Activated T-helper 1 cell treated with anti-CD3 and anti-CD28 coated beads, Interleukin-12 subunit alpha, Interleukin-12 subunit beta, Interleukin-2, Interleukin-4 antibody, amounts not matched to agents 30 ng/mL and 10 ng/mL and 1 ng/mL, durations not matched to agents 14 hours and 24 hours and 36 hours (primary cell): ENCODE measurements around the gene SPHK2. TPM values are rescaled to one million over a fixed set of nuclear protein-coding genes. Genes with fewer than 3 reads are reported as not detected.
A peak's percentile ranks its signal among the peaks of the same experiment; 100 is the strongest.
"Not testable (repeated sequence)": the region's sequence is repeated elsewhere in the genome, so short reads cannot be mapped to it uniquely, and the experiment has no call there.

Experiments used
- DNase-seq: peaks from one replicate; pipeline ENCODE4 v3.0.0; 2021; ENCODE audit warnings: low spot score
- H3K27ac Mint-ChIP-seq: one replicate; pipeline ENCODE4 v1.8.0; 2021; ENCODE audit warnings: mild to moderate bottlenecking, mixed read lengths
- H3K27me3 Mint-ChIP-seq: one replicate; pipeline ENCODE4 v1.8.0; 2022; ENCODE audit warnings: mild to moderate bottlenecking, moderate library complexity, mixed read lengths; ENCODE audit not compliant: insufficient read depth
- H3K36me3 Mint-ChIP-seq: one replicate; pipeline ENCODE4 v1.8.0; 2021; ENCODE audit warnings: low read depth, mixed read lengths
- H3K4me1 Mint-ChIP-seq: one replicate; pipeline ENCODE4 v1.8.0; 2021; ENCODE audit warnings: low read depth, mixed read lengths
- H3K4me3 Mint-ChIP-seq: one replicate; pipeline ENCODE4 v1.8.0; 2021; ENCODE audit warnings: mild to moderate bottlenecking, moderate library complexity, mixed read lengths
- H3K9me3 Mint-ChIP-seq: one replicate; pipeline ENCODE4 v1.8.0; 2021; ENCODE audit warnings: mixed read lengths
- intact Hi-C: fragments of 100-400 bp; cut with micrococcal nuclease; formaldehyde crosslinking; loops from one replicate; pipeline ENCODE4 v1.15.1; 2024
- total RNA-seq: library from RNA; stranded (reverse); gene quantifications from 2 replicates; pipeline ENCODE4 v1.2.3, GENCODE V29; 2022

The SPHK2 gene
- total RNA-seq, 1 donor from 2014 or later = 44.1 TPM

DNA sequence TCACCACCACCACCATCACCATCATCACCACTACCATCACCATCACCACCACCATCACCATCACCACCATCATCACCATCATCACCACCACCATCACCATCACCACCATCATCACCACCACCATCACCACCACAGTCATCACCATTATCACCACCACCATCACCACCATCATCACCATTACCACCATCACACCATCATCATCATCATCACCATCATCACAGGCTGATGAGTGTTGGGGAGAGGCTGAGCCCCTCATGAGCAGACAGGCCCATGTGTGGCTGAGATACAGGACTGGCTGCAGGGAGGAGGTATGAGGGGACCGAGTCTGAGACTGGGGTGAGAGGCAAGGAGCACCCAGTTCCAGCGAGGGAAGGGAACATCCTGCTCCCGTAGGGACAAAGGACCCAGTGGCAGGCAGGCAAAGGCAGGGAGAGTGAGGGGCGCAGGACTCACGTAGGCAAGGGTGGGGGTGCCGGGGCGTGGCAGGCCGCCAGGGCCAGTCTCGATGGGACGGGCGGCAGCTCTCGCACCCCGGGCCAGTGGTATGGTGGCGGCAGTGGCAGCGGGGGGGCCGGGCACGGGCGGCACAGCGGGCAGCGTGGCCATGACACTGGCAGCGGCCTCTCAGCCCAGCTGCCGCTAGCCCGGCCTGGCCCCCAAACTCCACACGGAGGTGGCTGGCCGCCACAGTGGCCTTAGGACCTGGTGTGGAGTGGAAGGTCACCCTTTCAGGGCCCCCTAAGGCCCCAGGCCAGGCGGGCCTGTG is 50.8 kb downstream of the SPHK2 start:
- Mint-ChIP-seq H3K27me3 (peaks cover 1% of the 10 kb centered on the region), H3K4me3 (no peak overlapping the region), H3K36me3 (no peaks in the 10 kb centered on the region), H3K4me1 (peaks cover 2% of the 10 kb centered on the region), H3K9me3 (no peaks in the 10 kb centered on the region), H3K27ac (no peak overlapping the region)
- no peak for DNase-seq
- intact Hi-C loops = no loop called here

DNA sequence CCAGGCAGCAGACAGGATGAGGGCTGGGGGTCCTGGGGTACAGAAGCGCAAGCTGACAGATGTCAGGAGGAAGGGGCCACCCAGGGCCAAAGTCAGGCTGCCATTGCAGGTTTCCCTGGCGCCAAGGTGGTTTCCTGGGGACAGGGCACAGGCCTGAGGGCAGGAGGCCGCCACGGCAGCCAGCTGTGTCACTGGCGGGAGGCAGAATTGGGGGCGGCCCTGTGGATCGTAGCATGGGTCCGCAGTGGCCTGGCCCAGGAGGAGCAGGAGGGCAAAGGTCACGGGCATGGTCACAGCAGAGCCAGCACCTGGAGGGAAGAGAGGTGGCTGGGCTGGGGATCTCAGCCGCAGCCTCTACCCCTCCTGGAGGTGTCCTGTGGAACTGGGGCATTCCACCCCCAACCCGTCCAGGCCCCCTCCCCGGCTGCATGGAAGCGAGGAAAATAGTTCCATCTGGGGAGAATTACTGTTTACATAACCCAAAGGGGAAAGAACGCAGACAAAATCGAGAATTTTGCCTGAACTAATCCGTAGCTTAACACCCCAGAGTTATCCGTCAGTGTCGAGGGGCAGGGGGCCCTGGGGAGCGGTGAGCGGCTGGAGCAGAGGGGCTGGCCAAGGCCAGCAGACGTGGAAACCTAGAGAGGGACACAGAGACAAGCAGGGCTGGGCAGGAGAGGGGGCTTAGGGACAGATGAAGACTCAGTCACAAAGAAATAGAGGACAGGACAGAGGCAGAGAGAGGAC is 51.6 kb downstream of the SPHK2 start:
- Mint-ChIP-seq H3K36me3 (no peaks in the 10 kb centered on the region), H3K4me3 (no peak overlapping the region), H3K27me3 (peaks cover 3% of the 10 kb centered on the region), H3K4me1 (peaks cover 8% of the 10 kb centered on the region), H3K9me3 (no peaks in the 10 kb centered on the region), H3K27ac (no peak overlapping the region)
- intact Hi-C loops = no loop called here
- DNase-seq = no peak

DNA sequence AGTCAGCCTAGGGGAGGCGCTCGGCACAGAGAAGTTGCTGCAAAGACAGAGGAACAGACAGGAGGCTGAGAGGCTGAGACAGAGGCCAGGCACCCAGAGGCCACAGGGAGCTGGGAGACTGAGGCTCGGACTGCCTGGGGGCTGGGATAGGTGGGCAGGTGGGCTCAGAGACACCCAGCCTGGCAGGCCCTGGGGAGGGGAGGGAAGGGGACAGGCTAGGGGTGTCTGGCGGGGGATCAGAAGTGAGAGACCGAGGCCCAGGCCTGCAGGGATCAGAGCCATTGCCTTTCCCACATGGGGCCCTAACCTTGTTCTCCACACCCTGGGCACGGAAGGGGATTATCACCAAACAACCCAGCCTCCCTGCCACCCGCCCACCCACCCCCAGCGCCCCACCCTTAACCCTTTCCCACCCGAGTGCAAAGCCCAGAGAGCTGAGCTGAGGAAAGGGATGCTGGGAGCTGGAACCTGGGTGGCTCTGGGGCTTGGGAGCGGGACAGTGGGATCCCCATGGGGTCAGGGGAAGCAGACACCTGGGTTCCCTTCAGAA is 52.2 kb downstream of the SPHK2 start:
- DNase-seq = no peak
- H3K4me1 Mint-ChIP-seq = peaks cover 8% of the 10 kb centered on the region
- no peak overlapping the region for H3K27ac Mint-ChIP-seq
- H3K9me3 Mint-ChIP-seq = no peaks in the 10 kb centered on the region
- peaks cover 3% of the 10 kb centered on the region for H3K27me3 Mint-ChIP-seq
- H3K4me3 Mint-ChIP-seq = no peak overlapping the region
- intact Hi-C loops = no loop called here
- H3K36me3 Mint-ChIP-seq = no peaks in the 10 kb centered on the region

- Mint-ChIP-seq H3K4me3 (no peak within 1 kb of the TSS), H3K27me3 (peaks cover 4% of the 10 kb centered on the region), H3K4me1 (peaks cover 8% of the 10 kb centered on the region), H3K27ac (no peak within 1 kb of the TSS), H3K9me3 (no peaks in the 10 kb centered on the region), H3K36me3 (no peaks in the 10 kb centered on the region)
- no peak for DNase-seq
- intact Hi-C loops = no loop called here
Observed at GRCh38 chr19:48672994-48673393, 53.7 kb downstream of the SPHK2 start, which contains the start of gene NTN5. NTN5 (minus strand) TSS chr19:48673017; CDS start chr19:48670986, 2,031 bp downstream.

DNA sequence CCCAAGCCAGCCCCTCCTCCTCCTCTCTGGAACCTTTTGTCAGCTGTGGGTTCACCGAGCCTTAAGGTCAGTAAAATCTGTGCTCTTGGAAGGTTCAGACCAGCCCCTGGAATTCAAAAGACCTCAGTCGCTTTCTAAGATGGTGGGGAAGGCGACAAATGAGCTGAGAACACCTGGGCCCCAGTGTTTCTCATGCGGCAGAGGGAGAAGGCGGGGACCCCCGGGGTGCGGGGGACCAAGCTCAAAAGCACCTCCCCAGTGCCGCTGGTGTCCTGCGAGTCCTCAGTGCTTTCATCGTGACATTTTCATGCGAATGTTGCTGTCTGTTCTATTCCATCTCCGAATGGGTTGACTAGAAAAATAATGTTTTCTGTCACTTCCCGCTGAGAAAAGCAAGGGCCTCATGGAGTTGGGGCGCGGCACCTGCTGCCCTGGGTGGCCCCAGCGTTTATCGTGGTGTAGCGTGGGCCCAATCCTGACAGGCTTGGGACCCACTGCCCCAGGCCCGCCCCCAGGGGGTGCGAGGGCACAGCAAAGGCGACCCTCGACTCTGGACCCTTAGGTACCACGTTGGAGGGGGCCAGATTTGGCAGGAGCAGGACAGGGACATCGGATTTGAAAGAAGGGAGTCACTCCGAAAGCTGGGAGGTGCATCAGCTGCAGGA is 54.3 kb downstream of the SPHK2 start:
- Mint-ChIP-seq H3K27me3 (peaks cover 4% of the 10 kb centered on the region), H3K9me3 (no peaks in the 10 kb centered on the region), H3K4me3 (no peak overlapping the region), H3K4me1 (peaks cover 8% of the 10 kb centered on the region), H3K27ac (no peak overlapping the region), H3K36me3 (no peaks in the 10 kb centered on the region)
- intact Hi-C loops = loop anchor here (2.0 kb wide), 1 partner anchor 65 kb away; no protein-coding TSS in a partner anchor
- DNase-seq = no peak

DNA sequence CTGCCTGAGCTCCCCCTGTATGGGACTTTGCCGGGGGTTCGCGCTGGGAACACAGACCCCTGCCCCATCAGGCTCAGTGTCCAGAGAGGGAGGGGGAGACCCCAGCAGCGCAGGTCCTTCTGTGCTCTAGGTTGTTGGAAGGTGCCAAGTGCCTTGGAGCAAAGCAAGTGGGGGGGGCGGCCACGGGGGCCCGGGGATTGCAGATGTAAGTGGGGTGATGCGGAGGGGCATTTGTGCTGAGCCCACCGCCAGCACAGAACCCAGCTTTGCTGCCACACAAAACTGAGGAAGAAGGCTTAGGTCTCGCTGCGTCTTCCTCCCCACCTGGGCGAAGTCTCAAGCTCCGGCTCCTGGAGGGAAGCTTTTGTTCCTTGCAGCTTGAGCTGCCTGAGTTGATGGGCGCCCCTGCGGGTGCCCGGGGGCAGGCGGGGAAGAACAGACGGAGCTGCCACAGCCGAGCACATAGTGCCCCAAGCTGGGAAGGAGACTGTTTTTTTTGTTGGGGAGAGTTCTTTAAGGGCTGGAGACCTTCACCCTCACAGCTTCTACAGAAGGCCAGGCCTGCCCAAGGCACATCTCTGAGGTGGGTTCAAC is 55.0 kb downstream of the SPHK2 start:
- intact Hi-C loops = loop anchor here (2.0 kb wide), 1 partner anchor 64 kb away; no protein-coding TSS in a partner anchor
- Mint-ChIP-seq H3K4me3 (no peak overlapping the region), H3K36me3 (no peaks in the 10 kb centered on the region), H3K27me3 (peaks cover 4% of the 10 kb centered on the region), H3K4me1 (peaks cover 8% of the 10 kb centered on the region), H3K27ac (no peak overlapping the region), H3K9me3 (no peaks in the 10 kb centered on the region)
- DNase-seq = no peak

DNA sequence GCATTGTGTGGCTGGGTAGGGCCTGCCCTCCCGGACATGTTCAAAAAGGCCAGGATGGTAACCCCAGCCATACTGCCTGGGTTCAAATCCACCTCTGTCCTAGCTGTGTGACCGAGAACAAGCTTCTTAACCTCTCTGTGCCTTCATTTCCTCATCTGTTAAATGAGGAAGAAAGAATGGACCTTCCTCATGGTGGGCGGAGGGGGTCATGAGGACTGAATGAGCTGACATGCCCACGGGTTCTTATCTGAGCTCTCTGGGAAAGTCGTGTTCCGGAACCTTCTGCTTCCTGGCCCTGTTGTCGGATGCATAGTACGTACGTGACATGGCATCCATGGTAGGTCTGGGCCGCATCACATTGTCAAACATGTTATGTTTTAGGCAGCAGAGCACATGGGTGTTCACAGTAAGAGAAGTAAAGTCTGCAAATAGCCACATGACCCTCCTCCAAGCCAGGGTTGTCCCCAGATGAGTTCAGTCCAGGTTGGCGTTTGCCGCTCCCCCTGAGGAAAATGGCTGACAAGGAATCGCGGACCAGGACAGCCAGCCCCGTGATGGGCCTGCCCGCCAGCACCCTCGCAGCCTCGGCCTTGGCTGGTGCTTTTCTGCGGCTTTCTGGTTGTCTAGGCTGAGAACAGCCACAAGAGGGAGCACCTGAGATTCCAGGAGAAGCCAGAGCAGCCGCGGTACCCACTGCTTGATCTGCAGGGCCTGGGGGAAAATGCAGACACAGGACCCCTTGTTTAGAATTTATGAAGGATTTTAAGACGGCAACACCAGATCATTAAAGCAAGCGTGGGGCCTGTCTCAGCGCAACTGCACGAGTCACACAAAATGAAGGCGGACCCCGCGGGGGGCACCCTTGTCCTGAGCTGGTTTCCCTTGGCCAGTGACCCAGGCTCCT is 55.9 kb downstream of the SPHK2 start:
- no peaks in the 10 kb centered on the region for H3K36me3 Mint-ChIP-seq

DNA sequence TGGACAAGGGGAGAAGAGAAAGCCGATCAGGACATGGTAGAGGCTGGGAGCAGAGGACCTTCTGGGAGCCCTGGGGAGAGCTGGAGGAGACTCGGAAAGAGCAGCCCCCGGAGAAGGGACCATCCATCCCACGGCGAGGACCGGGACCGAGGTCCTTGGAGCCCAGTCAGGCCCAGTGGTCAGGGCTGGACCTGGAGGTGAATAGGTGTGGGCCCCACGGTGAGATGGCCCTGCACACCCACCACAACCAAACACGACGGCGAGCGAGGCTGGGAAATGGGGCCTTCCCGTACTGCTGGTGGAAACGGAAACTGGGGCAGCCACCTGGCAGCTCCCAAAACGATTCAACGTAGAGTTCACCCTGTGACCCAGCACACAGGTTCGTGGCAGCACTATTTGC is 57.2 kb downstream of the SPHK2 start:
- Mint-ChIP-seq H3K27ac (no peak overlapping the region), H3K36me3 (no peaks in the 10 kb centered on the region), H3K4me3 (no peak overlapping the region), H3K4me1 (peaks cover 8% of the 10 kb centered on the region), H3K9me3 (no peaks in the 10 kb centered on the region), H3K27me3 (peaks cover 4% of the 10 kb centered on the region)
- DNase-seq = no peak
- intact Hi-C loops = no loop called here

More for the DNA sequence above, 55.9 kb downstream of the SPHK2 start:
- Mint-ChIP-seq H3K9me3 (no peaks in the 10 kb centered on the region), H3K4me3 (no peak overlapping the region), H3K27me3 (peaks cover 4% of the 10 kb centered on the region), H3K4me1 (peaks cover 8% of the 10 kb centered on the region), H3K27ac (no peak overlapping the region)
- DNase-seq = peak; percentile 69
- intact Hi-C loops = loop anchor here (1.0 to 2.0 kb wide), 3 partner anchors 14 to 64 kb away; partner anchors contain the start of gene CA11

DNA sequence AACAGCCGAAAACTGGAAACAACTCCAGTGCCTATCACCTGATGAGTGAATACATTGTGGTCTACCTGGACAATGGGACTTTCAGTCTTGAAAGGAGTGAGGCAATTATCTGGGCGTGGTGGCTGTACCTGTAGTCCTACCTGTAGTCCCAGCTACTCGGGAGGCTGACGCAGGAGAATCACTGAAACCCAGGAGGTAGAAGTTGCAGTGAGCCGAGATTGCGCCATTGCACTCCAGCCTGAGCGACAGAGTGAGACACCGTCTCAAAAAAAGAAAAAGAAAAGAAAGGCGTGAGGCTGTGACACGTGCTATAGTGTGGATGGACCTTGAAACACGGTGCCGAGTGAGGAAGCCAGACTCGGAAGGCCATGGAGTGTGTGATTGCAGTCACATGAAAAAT is 57.6 kb downstream of the SPHK2 start:
- Mint-ChIP-seq H3K4me1 (peaks cover 8% of the 10 kb centered on the region), H3K9me3 (no peaks in the 10 kb centered on the region), H3K27ac (no peak overlapping the region), H3K4me3 (no peak overlapping the region), H3K36me3 (no peaks in the 10 kb centered on the region), H3K27me3 (peaks cover 4% of the 10 kb centered on the region)
- DNase-seq = no peak
- intact Hi-C loops = no loop called here

DNA sequence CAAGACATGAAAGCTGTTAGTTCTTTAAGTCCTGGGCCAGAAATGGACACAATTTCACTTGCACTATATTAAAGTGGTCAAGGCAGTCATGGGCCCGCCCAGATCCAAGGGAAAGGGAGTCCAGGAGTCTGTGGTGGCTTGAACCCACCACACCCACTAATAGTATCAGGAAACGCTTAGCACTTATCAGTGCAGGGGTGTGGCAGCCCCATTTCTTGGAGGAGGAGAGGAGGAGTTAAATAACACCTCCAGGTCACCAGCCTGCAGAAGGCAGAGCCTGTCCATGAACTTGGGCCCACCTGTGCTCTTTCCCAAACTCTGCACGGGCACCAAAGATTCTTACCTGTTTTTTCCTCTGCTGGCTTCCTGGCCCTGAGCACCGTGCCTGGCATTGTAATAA is 58.9 kb downstream of the SPHK2 start:
- Mint-ChIP-seq H3K36me3 (no peaks in the 10 kb centered on the region), H3K4me3 (no peak overlapping the region), H3K27me3 (peaks cover 4% of the 10 kb centered on the region), H3K9me3 (no peaks in the 10 kb centered on the region), H3K27ac (no peak overlapping the region), H3K4me1 (peaks cover 8% of the 10 kb centered on the region)
- intact Hi-C loops = no loop called here
- DNase-seq = no peak

DNA sequence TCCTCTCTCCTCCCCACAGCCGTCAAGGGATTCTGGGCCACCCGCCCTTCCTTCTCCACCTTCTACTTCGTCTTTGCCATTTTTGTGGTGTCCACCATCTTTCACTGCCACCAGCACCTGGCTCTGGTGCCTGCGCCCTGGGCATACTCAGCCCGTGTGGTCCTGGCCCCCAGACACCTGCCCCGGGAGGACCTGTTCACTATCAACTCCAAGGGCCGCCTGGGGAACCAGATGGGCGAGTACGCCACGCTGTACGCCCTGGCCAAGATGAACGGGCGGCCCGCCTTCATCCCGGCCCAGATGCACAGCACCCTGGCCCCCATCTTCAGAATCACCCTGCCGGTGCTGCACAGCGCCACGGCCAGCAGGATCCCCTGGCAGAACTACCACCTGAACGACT is 60.7 kb downstream of the SPHK2 start:
- H3K27me3 Mint-ChIP-seq, H3K36me3 Mint-ChIP-seq, intact Hi-C loops, DNase-seq, H3K4me1 Mint-ChIP-seq, H3K4me3 Mint-ChIP-seq, H3K9me3 Mint-ChIP-seq, H3K27ac Mint-ChIP-seq: not testable (repeated sequence)
